GM12878 (cell line): ENCODE results near the gene SELPLG.

Source experiments
- CEBPB ChIP-seq, 2 experiments: fragments of 150-350 bp in 1 of 2; IDR thresholded peaks; 2 replicates each; pipeline ENCODE4 v1.6.1; 2012 to 2014; ENCODE audit warnings: low read depth in 2 of 2, low read length in 2 of 2, borderline replicate concordance in 1 of 2, inconsistent platforms in 1 of 2
- EZH2 ChIP-seq: IDR thresholded peaks from 2 replicates; pipeline ENCODE4 v1.6.1; 2012; ENCODE audit warnings: low read depth, mild to moderate bottlenecking, control low read depth, inconsistent platforms, low read length, borderline replicate concordance; ENCODE audit not compliant: control insufficient read depth
- HDAC2 ChIP-seq: fragments of 200-600 bp; sonication (generic); IDR thresholded peaks from 2 replicates; pipeline ENCODE4 v1.6.1; 2017
- TCF12 ChIP-seq: IDR thresholded peaks from 2 replicates; pipeline ENCODE4 v1.6.1; 2011; ENCODE audit warnings: low read depth, mild to moderate bottlenecking, low read length
- YBX1 ChIP-seq: fragments of 450-650 bp; IDR thresholded peaks from 2 replicates; pipeline ENCODE4 v1.6.1; 2016; ENCODE audit warnings: antibody characterized with exemption
- ZBED1 ChIP-seq: IDR thresholded peaks from 2 replicates; pipeline ENCODE4 v1.6.1; 2016; ENCODE audit warnings: borderline replicate concordance
- TF ChIP-seq, protein P1 (sequence below), 3 experiments: IDR thresholded peaks in 2 of 3; conservative IDR thresholded peaks in 1 of 3; 2 replicates each; pipeline ENCODE4 v1.5.1; 2011; ENCODE audit warnings: low read depth in 3 of 3, low read length in 3 of 3, mild to moderate bottlenecking in 3 of 3, control low read depth in 2 of 3, moderate library complexity in 2 of 3, inconsistent platforms in 1 of 3, mixed read lengths in 1 of 3; ENCODE audit not compliant: control insufficient read depth in 2 of 3, insufficient read depth in 1 of 3; ENCODE audit errors: extremely low read depth in 1 of 3

DNA sequence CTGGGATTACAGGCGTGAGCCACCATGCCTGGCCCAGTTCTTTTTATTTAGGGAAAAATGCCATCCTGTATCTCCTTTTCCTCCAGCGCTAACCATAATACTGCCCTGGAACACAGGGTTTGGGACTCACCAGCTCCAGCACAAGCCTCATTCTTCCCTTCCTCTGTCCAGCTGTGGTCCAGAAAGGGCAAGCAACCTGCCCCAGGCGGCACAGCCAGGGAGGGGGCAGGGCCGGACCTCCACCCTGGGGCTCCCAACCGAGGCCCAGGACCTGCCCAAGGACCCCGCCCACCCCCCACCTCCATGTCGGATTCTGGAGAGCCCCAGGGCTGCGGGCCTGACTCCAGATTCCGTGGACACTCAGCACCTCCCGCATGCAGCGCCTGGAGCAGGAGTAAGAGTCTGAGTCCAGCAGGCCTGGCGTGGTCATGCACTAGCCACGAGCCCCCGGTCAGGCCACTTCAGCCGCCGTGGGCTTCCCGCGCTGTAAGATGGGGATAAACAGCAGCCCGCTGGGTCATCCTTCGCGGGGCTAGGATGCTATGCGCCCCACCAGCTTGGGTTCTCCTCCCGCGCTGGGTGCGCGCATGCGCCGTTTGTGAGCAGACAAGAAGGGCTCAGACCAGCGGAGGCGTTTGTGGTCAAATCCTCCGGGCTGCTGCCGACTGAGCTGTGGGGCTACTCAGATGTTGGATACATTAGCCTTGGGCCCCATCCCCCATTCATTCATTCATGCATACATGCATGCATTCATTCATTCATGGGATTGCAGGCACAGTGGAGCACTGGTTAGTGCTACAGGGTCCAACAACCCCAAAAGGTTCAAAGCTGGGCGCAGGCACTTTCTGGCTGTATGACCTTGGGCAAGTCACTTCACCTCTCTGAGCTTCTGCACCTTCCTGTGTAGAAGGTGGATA, 52.1 kb downstream of the SELPLG start:
- TF ChIP-seq EZH2, result no peak
- TF ChIP-seq, protein P1, sequence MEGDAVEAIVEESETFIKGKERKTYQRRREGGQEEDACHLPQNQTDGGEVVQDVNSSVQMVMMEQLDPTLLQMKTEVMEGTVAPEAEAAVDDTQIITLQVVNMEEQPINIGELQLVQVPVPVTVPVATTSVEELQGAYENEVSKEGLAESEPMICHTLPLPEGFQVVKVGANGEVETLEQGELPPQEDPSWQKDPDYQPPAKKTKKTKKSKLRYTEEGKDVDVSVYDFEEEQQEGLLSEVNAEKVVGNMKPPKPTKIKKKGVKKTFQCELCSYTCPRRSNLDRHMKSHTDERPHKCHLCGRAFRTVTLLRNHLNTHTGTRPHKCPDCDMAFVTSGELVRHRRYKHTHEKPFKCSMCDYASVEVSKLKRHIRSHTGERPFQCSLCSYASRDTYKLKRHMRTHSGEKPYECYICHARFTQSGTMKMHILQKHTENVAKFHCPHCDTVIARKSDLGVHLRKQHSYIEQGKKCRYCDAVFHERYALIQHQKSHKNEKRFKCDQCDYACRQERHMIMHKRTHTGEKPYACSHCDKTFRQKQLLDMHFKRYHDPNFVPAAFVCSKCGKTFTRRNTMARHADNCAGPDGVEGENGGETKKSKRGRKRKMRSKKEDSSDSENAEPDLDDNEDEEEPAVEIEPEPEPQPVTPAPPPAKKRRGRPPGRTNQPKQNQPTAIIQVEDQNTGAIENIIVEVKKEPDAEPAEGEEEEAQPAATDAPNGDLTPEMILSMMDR (IDR thresholded peaks at IDR 0.05 in 2 of 3, conservative IDR thresholded peaks at IDR 0.05 in 1 of 3; ENCODE audit: control insufficient read depth in 2 of 3, extremely low read depth in 1 of 3, insufficient read depth in 1 of 3, low read depth in 3 of 3, low read length in 3 of 3), result no peak
- TF ChIP-seq YBX1, result no peak
- no peak for TF ChIP-seq CEBPB (IDR thresholded peaks at IDR 0.05; ENCODE audit: borderline replicate concordance in 1 of 2, low read depth in 2 of 2, low read length in 2 of 2)
- no peak for TF ChIP-seq ZBED1
- no peak for TF ChIP-seq HDAC2
- no peak for TF ChIP-seq TCF12
